GM12878 (cell line): ENCODE measurements around the gene FMNL2.

Experiments
- BRCA1 ChIP-seq: IDR thresholded peaks from 2 replicates; pipeline ENCODE4 v1.6.1; 2011; ENCODE audit warnings: low read depth, low read length, improper control_type of control experiment
- CBX5 ChIP-seq: sonication (generic); IDR thresholded peaks from 2 replicates; pipeline ENCODE4 v1.6.1; 2016; ENCODE audit warnings: low read depth, moderate library complexity, mild to moderate bottlenecking, inconsistent platforms
- CTCF ChIP-seq, 3 experiments: IDR thresholded peaks in 2 of 3; conservative IDR thresholded peaks in 1 of 3; 2 replicates each; pipeline ENCODE4 v1.5.1; 2011; ENCODE audit warnings: low read depth in 3 of 3, low read length in 3 of 3, mild to moderate bottlenecking in 3 of 3, control low read depth in 2 of 3, moderate library complexity in 2 of 3, inconsistent platforms in 1 of 3, mixed read lengths in 1 of 3; ENCODE audit not compliant: control insufficient read depth in 2 of 3, insufficient read depth in 1 of 3; ENCODE audit errors: extremely low read depth in 1 of 3
- NFIC ChIP-seq: IDR thresholded peaks from 2 replicates; pipeline ENCODE4 v1.6.1; 2012; ENCODE audit warnings: low read depth, mild to moderate bottlenecking, inconsistent platforms, low read length, moderate library complexity
- NR2C2 ChIP-seq: IDR thresholded peaks from 2 replicates; pipeline ENCODE4 v1.6.1; 2011; ENCODE audit warnings: borderline replicate concordance, low read depth; ENCODE audit not compliant: control insufficient read depth, insufficient read length
- POLR2A ChIP-seq: IDR thresholded peaks from 2 replicates; pipeline ENCODE4 v1.6.1; 2011; ENCODE audit warnings: low read depth, mild to moderate bottlenecking, low read length
- RAD21 ChIP-seq: IDR thresholded peaks from 2 replicates; pipeline ENCODE4 v1.6.1; 2011; ENCODE audit warnings: mild to moderate bottlenecking, low read depth, low read length, moderate library complexity; ENCODE audit not compliant: insufficient read depth
- RELA ChIP-seq: fragments of 450-650 bp; IDR thresholded peaks from 2 replicates; pipeline ENCODE4 v1.8.0; 2014; ENCODE audit warnings: borderline replicate concordance; ENCODE audit not compliant: partially characterized antibody
- TCF12 ChIP-seq: IDR thresholded peaks from 2 replicates; pipeline ENCODE4 v1.6.1; 2011; ENCODE audit warnings: low read depth, mild to moderate bottlenecking, low read length

GRCh38 chr2:152347076-152347475, 12.1 kb downstream of the FMNL2 start:
- TF ChIP-seq RELA = no peak
- TF ChIP-seq CTCF (IDR thresholded peaks at IDR 0.05 in 2 of 3, conservative IDR thresholded peaks at IDR 0.05 in 1 of 3; ENCODE audit: control insufficient read depth in 2 of 3, extremely low read depth in 1 of 3, insufficient read depth in 1 of 3, low read depth in 3 of 3, low read length in 3 of 3) = no peak
- no peak for TF ChIP-seq POLR2A
- TF ChIP-seq NR2C2 = no peak
- no peak for TF ChIP-seq TCF12
- TF ChIP-seq RAD21 = no peak
- TF ChIP-seq NFIC = no peak
- TF ChIP-seq CBX5 = no peak
- TF ChIP-seq BRCA1 = no peak
